ENCODE results near the gene EEF1G. TPM values are rescaled to one million over a fixed set of nuclear protein-coding genes. Genes with fewer than 3 reads are reported as not detected.

The EEF1G gene
- total RNA-seq, 1 experiment from 2014 or later = 1,815 TPM

DNA sequence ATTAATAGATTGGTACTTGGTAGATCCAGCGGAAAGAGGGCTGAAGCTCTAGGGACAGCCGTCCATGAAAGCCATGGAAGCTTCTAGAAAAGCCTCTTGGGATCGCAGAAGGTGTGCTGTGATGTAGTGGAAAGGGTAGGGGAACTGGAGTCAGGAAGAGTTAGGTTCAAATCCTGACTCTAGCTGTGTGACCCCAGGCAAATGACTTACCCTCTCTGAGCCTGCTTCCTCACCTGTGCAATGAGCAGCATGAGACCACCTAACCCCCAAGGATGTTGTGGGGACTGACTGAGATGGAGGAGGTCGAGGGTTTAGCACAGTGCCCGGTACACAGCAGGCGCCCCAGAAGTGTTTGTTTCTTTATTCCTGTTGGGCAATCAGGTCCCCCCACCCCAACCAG lies 36.7 kb upstream of the EEF1G start:
- Histone ChIP-seq H3K4me1 (ENCODE audit: insufficient read depth, low read length) (peaks cover 29% of the 10 kb centered on the region), H3K36me3 (ENCODE audit: low read depth, low read length) (no peaks in the 10 kb centered on the region), H3K4me3 (ENCODE audit: low read length) (no peak overlapping the region), H3F3A (ENCODE audit: low read length, unreplicated experiment) (peaks cover 7% of the 10 kb centered on the region), H3K79me2 (ENCODE audit: low read length) (peaks cover 12% of the 10 kb centered on the region; the same call in 1 of the 2 replicates), H4K20me1 (ENCODE audit: low read length) (no peaks in the 10 kb centered on the region), H3K4me2 (ENCODE audit: low read length) (no peak overlapping the region), H3K9ac (ENCODE audit: low read length) (no peak overlapping the region), H3K27me3 (ENCODE audit: low read length) (no peaks in the 10 kb centered on the region), H3K27ac (ENCODE audit: low read length) (no peak overlapping the region), H2AFZ (ENCODE audit: low read length) (no peak overlapping the region), H3K9me2 (replicated peaks; ENCODE audit: low read length) (no peaks in the 10 kb centered on the region), H3K9me3 (ENCODE audit: low read length) (no peaks in the 10 kb centered on the region)
- DNase-seq (no peak), ATAC-seq (no peak)
- TF ChIP-seq, protein P1, sequence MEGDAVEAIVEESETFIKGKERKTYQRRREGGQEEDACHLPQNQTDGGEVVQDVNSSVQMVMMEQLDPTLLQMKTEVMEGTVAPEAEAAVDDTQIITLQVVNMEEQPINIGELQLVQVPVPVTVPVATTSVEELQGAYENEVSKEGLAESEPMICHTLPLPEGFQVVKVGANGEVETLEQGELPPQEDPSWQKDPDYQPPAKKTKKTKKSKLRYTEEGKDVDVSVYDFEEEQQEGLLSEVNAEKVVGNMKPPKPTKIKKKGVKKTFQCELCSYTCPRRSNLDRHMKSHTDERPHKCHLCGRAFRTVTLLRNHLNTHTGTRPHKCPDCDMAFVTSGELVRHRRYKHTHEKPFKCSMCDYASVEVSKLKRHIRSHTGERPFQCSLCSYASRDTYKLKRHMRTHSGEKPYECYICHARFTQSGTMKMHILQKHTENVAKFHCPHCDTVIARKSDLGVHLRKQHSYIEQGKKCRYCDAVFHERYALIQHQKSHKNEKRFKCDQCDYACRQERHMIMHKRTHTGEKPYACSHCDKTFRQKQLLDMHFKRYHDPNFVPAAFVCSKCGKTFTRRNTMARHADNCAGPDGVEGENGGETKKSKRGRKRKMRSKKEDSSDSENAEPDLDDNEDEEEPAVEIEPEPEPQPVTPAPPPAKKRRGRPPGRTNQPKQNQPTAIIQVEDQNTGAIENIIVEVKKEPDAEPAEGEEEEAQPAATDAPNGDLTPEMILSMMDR (conservative IDR thresholded peaks at IDR 0.05; ENCODE audit: low read depth, low read length) = no peak
- TF ChIP-seq EZH2 (IDR thresholded peaks at IDR 0.05; ENCODE audit: low read length, unreplicated experiment) = no peak
- no peak for TF ChIP-seq EZH2phosphoT487 (IDR thresholded peaks at IDR 0.05; ENCODE audit: borderline replicate concordance, low read length)
- CTCF ChIA-PET = no interaction called here
- POLR2A ChIA-PET (ENCODE audit: unreplicated experiment) = no interaction called here
- no TSS peak for BruUV-seq (replicated peaks)
- intact Hi-C loops (cut with micrococcal nuclease) = loop anchor here (5.0 kb wide), 1 partner anchor 37 kb away; the partner anchor contains the start of gene GANAB

DNA sequence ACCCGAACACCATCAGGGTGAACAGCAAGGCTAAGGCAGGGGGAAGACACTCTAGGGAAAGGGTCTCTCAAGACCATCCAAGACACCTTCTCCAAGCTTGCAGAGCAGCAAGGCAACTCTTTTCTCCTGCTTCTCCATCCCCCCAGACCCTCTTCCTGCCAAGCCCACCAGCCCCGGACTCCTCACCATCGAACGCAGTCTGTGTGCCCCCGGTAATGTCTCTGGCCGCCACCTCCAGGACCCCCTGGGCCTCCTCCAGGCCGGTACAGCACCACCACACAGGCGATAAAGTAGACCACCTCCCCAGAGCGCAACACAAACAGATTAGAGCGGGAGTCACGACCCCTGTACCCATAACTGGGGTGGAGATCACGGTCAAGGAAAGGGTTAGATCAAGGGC lies 35.1 kb upstream of the EEF1G start:
- CTCF ChIA-PET = no interaction called here
- H3K9me3 ChIP-seq (ENCODE audit: low read length) = no peaks in the 10 kb centered on the region
- H3K27ac ChIP-seq (ENCODE audit: low read length) = no peak overlapping the region
- POLR2A ChIA-PET (ENCODE audit: unreplicated experiment) = no interaction called here
- no peak for ATAC-seq
- no peak for DNase-seq
- H3K9ac ChIP-seq (ENCODE audit: low read length) = no peak overlapping the region
- H3K4me2 ChIP-seq (ENCODE audit: low read length) = no peak overlapping the region
- H3K27me3 ChIP-seq (ENCODE audit: low read length) = no peaks in the 10 kb centered on the region
- TF ChIP-seq EZH2 (IDR thresholded peaks at IDR 0.05; ENCODE audit: low read length, unreplicated experiment) (no peak), EZH2phosphoT487 (IDR thresholded peaks at IDR 0.05; ENCODE audit: borderline replicate concordance, low read length) (no peak)
- TF ChIP-seq, protein P1 (conservative IDR thresholded peaks at IDR 0.05; ENCODE audit: low read depth, low read length) = no peak
- peaks cover 4% of the 10 kb centered on the region for H3F3A ChIP-seq (ENCODE audit: low read length, unreplicated experiment)
- H3K36me3 ChIP-seq (ENCODE audit: low read depth, low read length) = no peaks in the 10 kb centered on the region
- no TSS peak for BruUV-seq (replicated peaks)
- H4K20me1 ChIP-seq (ENCODE audit: low read length) = no peaks in the 10 kb centered on the region
- H3K9me2 ChIP-seq (replicated peaks; ENCODE audit: low read length) = no peaks in the 10 kb centered on the region
- no peak overlapping the region for H3K4me3 ChIP-seq (ENCODE audit: low read length)
- H3K4me1 ChIP-seq (ENCODE audit: insufficient read depth, low read length) = peaks cover 17% of the 10 kb centered on the region
- no peak overlapping the region for H2AFZ ChIP-seq (ENCODE audit: low read length)
- H3K79me2 ChIP-seq (ENCODE audit: low read length) = peaks cover 12% of the 10 kb centered on the region; the same call in 1 of the 2 replicates
- intact Hi-C loops (cut with micrococcal nuclease) = no loop called here

DNA sequence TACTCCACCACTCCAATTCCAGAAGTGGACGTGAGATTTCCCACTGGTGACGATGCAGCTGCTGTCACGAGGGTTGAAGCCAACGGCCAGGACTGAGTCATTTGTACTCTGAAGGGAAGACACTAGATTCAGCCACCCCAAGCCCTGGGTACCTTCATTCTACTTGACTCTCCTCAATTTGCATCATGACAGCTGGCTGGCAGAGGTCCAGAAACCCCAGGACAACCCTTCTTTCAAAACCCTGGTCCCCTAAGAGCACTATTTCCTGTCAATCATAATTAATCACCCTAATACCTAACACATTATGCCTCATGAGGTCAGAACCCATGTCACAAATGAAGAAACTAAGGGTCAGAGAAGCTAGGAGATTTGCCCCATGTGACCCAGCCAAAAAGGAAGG lies 34.0 kb upstream of the EEF1G start:
- no peak for ATAC-seq
- CTCF ChIA-PET = no interaction called here
- H3K36me3 ChIP-seq (ENCODE audit: low read depth, low read length) = no peaks in the 10 kb centered on the region

More for the DNA sequence above, 34.0 kb upstream of the EEF1G start:
- POLR2A ChIA-PET (ENCODE audit: unreplicated experiment) = no interaction called here
- BruUV-seq (replicated peaks) = no TSS peak
- H3K27me3 ChIP-seq (ENCODE audit: low read length) = no peaks in the 10 kb centered on the region
- no peak overlapping the region for H3K9ac ChIP-seq (ENCODE audit: low read length)
- peaks cover 8% of the 10 kb centered on the region for H3K4me1 ChIP-seq (ENCODE audit: insufficient read depth, low read length)
- no peaks in the 10 kb centered on the region for H3K9me3 ChIP-seq (ENCODE audit: low read length)
- H2AFZ ChIP-seq (ENCODE audit: low read length) = no peak overlapping the region
- no peak overlapping the region for H3K4me3 ChIP-seq (ENCODE audit: low read length)
- no peak for TF ChIP-seq EZH2 (IDR thresholded peaks at IDR 0.05; ENCODE audit: low read length, unreplicated experiment)
- TF ChIP-seq EZH2phosphoT487 (IDR thresholded peaks at IDR 0.05; ENCODE audit: borderline replicate concordance, low read length) = no peak
- TF ChIP-seq, protein P1 (conservative IDR thresholded peaks at IDR 0.05; ENCODE audit: low read depth, low read length) = no peak
- no peak overlapping the region for H3K4me2 ChIP-seq (ENCODE audit: low read length)
- H3F3A ChIP-seq (ENCODE audit: low read length, unreplicated experiment) = no peaks in the 10 kb centered on the region
- H3K79me2 ChIP-seq (ENCODE audit: low read length) = peaks cover 12% of the 10 kb centered on the region; the same call in 1 of the 2 replicates
- H3K9me2 ChIP-seq (replicated peaks; ENCODE audit: low read length) = no peaks in the 10 kb centered on the region
- no peak overlapping the region for H3K27ac ChIP-seq (ENCODE audit: low read length)
- intact Hi-C loops (cut with micrococcal nuclease) = no loop called here
- no peak for DNase-seq
- H4K20me1 ChIP-seq (ENCODE audit: low read length) = no peaks in the 10 kb centered on the region
